ENCODE results near the gene PECR. TPM values are rescaled to one million over a fixed set of nuclear protein-coding genes. Genes with fewer than 3 reads are reported as not detected.
A peak's percentile ranks its signal among the peaks of the same experiment; 100 is the strongest.
"Not testable (repeated sequence)": the region's sequence is repeated elsewhere in the genome, so short reads cannot be mapped to it uniquely, and the experiment has no call there.

The PECR gene
- total and polyA plus RNA-seq, 2 donors: 5.7 to 10.1 TPM

DNA sequence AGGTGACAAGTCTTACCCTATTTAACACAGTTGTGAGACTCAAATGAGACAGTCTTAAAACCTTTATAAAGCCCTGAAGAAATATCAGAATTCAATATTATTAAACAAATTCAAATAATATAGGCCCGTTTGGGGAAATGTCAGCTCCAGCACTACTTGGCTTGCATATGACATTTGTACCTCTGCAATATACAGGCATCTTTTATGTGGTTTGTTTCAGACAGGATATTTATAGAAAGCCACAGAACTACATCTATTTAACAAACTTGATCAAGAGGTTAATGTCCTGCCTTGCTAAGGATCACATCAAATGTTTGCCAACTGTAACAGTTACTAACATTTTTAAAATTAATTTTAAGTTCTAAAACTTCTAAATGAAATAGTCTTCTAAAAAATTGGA lies 65.0 kb downstream of the PECR start:
- 3% methylated on average over 1 of the region's 1 CpG for WGBS
- Histone ChIP-seq H3K4me1 (ENCODE audit: control insufficient read depth in 2 of 2, insufficient read depth in 2 of 2, low read length in 2 of 2) (peaks cover 31 to 36% of the 10 kb centered on the region in 2 donors), H3K27me3 (ENCODE audit: control insufficient read depth in 2 of 2, insufficient read depth in 1 of 2, low read length in 1 of 2) (no peaks in the 10 kb centered on the region), H3K4me3 (ENCODE audit: low read length in 2 of 2) (peak overlapping the region in 1 of 2 donors; percentile 19), H3K36me3 (ENCODE audit: control insufficient read depth in 2 of 2, insufficient read depth in 2 of 2, low read length in 1 of 2) (no peaks in the 10 kb centered on the region), H3K27ac (ENCODE audit: low read depth in 1 of 2, low read length in 1 of 2) (peak overlapping the region in 1 of 2 donors; percentile 97), H3K9me3 (ENCODE audit: control insufficient read depth in 2 of 2, insufficient read depth in 1 of 2, low read length in 1 of 2) (no peaks in the 10 kb centered on the region)
- DNase-seq (ENCODE audit: low read depth in 6 of 9, low spot score in 9 of 9): peak in 2 of 9 donors; percentile 32 to 71

DNA sequence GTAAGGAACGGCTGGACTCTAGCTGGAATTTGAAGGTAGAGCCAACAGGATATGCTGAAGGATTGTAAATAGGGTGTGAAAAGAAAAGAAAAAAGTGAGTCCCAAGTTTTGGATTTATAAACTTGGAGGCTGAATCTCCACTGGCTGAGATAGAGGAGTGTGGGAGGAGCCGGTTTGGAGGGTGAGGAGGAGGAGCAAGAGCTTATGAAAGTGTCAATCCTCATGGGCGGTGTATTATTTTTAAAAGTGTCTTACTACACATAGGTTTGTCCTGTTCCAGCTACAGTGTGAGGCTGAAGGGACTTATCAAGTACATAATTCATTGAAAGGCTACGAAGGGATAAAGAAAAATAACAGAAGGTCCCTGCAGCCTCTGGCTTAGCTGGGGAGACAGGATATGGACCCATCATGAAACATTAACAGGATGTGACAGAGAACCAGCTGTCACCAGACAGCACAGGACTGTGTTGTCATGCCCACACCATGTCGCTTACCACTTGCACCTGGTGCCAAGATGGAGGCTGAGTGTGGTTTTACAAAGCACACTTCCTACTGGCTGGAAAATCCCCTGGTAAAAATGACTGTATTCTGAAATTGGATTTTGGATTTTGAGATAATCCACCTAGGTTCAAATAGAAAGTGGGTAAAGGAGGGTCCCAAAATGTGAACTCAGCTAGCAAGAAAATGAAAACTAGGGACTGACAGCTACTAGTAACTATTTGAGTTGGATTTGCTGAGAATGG lies 65.7 kb downstream of the PECR start:
- DNase-seq (ENCODE audit: low read depth in 6 of 9, low spot score in 9 of 9): peak; percentile 59 to 92 (median 73)
- Histone ChIP-seq H3K27me3 (ENCODE audit: control insufficient read depth in 2 of 2, insufficient read depth in 1 of 2, low read length in 1 of 2) (no peaks in the 10 kb centered on the region), H3K4me3 (ENCODE audit: low read length in 2 of 2) (peak overlapping the region in 1 of 2 donors; percentile 19), H3K9me3 (ENCODE audit: control insufficient read depth in 2 of 2, insufficient read depth in 1 of 2, low read length in 1 of 2) (no peaks in the 10 kb centered on the region), H3K36me3 (ENCODE audit: control insufficient read depth in 2 of 2, insufficient read depth in 2 of 2, low read length in 1 of 2) (no peaks in the 10 kb centered on the region), H3K4me1 (ENCODE audit: control insufficient read depth in 2 of 2, insufficient read depth in 2 of 2, low read length in 2 of 2) (peaks cover 31 to 36% of the 10 kb centered on the region in 2 donors), H3K27ac (ENCODE audit: low read depth in 1 of 2, low read length in 1 of 2) (peak overlapping the region; percentile 87 to 97)
- 29% methylated on average over 5 of the region's 5 CpGs for WGBS

DNA sequence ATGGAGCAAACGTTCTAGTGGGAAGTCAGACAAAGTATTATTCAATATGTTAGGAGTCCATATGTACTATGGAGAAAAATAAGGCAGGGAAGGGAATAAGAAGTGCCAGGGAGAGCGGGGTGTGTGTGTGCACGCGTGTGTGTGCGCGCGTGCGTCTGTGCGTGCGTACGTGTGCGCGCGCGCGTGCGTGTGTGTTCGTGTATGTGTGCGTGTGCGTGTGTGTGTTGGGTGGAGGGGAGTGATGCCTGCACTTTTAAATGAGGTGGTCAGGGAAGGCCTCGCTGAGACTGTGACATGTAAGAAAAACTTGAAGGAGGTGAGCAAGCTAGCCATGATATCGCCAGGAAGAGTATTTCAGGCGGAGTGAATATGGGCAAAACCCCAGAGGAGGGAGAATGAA lies 66.6 kb downstream of the PECR start:
- no peaks in the 10 kb centered on the region for H3K36me3 ChIP-seq (ENCODE audit: control insufficient read depth in 2 of 2, insufficient read depth in 2 of 2, low read length in 1 of 2)
- 95% methylated on average over 23 of the region's 23 CpGs for WGBS
- no peak for DNase-seq (ENCODE audit: low read depth in 6 of 9, low spot score in 9 of 9)
- no peaks in the 10 kb centered on the region for H3K9me3 ChIP-seq (ENCODE audit: control insufficient read depth in 2 of 2, insufficient read depth in 1 of 2, low read length in 1 of 2)
- H3K27ac ChIP-seq (ENCODE audit: low read depth in 1 of 2, low read length in 1 of 2): peak overlapping the region in 1 of 2 donors; percentile 97
- peaks cover 31 to 36% of the 10 kb centered on the region in 2 donors for H3K4me1 ChIP-seq (ENCODE audit: control insufficient read depth in 2 of 2, insufficient read depth in 2 of 2, low read length in 2 of 2)
- H3K4me3 ChIP-seq (ENCODE audit: low read length in 2 of 2): no peak overlapping the region
- H3K27me3 ChIP-seq (ENCODE audit: control insufficient read depth in 2 of 2, insufficient read depth in 1 of 2, low read length in 1 of 2): no peaks in the 10 kb centered on the region

DNA sequence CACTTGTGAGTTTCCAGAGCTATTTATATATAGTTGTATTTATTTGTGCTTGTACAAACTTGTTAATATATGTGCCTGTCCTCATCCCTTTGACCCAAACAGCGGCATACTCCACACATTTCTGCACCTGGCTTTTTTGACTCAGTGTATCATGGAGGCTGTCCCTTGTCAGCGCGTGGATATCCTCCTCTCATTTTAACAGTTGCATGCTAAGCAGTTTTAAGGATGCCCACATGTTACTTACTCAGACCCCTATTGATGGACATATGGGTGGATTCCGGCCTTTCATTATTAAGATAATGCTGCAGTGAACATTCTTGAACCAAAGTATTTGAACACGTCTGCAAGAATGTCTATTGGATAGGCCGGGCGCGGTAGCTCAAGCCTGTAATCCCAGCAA lies 67.6 kb downstream of the PECR start:
- Histone ChIP-seq H3K27ac (ENCODE audit: low read depth in 1 of 2, low read length in 1 of 2) (no peak overlapping the region), H3K4me1 (ENCODE audit: control insufficient read depth in 2 of 2, insufficient read depth in 2 of 2, low read length in 2 of 2) (peaks cover 35 to 42% of the 10 kb centered on the region in 2 donors), H3K9me3 (ENCODE audit: control insufficient read depth in 2 of 2, insufficient read depth in 1 of 2, low read length in 1 of 2) (no peaks in the 10 kb centered on the region), H3K36me3 (ENCODE audit: control insufficient read depth in 2 of 2, insufficient read depth in 2 of 2, low read length in 1 of 2) (no peaks in the 10 kb centered on the region), H3K4me3 (ENCODE audit: low read length in 2 of 2) (no peak overlapping the region), H3K27me3 (ENCODE audit: control insufficient read depth in 2 of 2, insufficient read depth in 1 of 2, low read length in 1 of 2) (no peaks in the 10 kb centered on the region)
- no peak for DNase-seq (ENCODE audit: low read depth in 6 of 9, low spot score in 9 of 9)
- WGBS: 96% methylated on average over 8 of the region's 8 CpGs

DNA sequence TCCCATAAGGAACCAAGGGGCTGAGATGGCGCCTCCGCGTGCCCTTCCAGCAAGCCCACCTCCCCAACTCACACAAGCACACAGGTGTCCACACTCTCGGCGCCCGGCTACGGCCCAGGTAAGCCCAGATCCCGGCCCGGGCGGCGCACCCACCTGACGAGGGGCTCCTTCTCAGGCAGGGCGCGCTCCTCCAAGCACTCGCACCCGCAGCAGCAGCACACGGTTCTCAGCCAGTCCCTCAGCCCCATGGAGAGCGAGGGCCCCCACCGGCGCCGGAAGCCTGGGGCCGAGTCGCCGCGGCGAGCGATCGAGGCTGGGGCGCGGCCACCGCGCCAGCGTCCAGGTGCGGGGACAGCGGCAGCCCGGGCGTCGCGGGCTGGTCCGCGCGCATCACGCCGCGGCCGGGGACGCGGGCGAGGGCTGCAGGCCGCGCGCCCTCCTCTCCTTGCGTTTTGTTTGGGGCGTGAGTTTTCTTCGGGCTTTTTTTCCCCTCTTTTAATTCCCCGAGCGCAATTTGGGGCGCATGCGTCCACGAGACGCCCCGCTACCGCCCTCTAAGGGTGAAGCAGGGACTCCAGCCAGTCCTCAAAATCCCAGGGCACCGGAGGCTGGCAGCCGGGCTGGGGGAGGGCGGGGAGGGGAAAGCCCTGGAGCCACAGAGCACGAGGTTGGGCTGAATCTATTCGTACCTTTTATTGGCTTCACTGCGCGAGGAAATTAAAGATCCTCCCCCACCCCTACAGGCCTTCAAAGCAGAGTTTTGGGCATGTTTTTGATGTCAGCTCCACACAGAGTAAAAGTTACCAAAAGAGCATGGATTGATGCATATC lies 68.3 kb downstream of the PECR start, which contains the start of gene MREG:
TSS of gene MREG (minus strand) at position 472 of the 830 bp plus-strand sequence. CDS start at position 248, 224 bp downstream.
- Histone ChIP-seq H3K27ac (ENCODE audit: low read depth in 1 of 2, low read length in 1 of 2) (peak within 1 kb of the TSS; percentile 67 to 85), H3K4me3 (ENCODE audit: low read length in 2 of 2) (peak within 1 kb of the TSS; percentile 72 to 79), H3K36me3 (ENCODE audit: control insufficient read depth in 2 of 2, insufficient read depth in 2 of 2, low read length in 1 of 2) (no peaks in the 10 kb centered on the region), H3K27me3 (ENCODE audit: control insufficient read depth in 2 of 2, insufficient read depth in 1 of 2, low read length in 1 of 2) (no peaks in the 10 kb centered on the region), H3K9me3 (ENCODE audit: control insufficient read depth in 2 of 2, insufficient read depth in 1 of 2, low read length in 1 of 2) (no peaks in the 10 kb centered on the region), H3K4me1 (ENCODE audit: control insufficient read depth in 2 of 2, insufficient read depth in 2 of 2, low read length in 2 of 2) (peaks cover 35 to 46% of the 10 kb centered on the region in 2 donors)
- under 1% methylated on average over 70 of the region's 70 CpGs for WGBS
- DNase-seq (ENCODE audit: low read depth in 6 of 9, low spot score in 9 of 9): peak in 8 of 9 donors; percentile 70 to 91 (median 76)

DNA sequence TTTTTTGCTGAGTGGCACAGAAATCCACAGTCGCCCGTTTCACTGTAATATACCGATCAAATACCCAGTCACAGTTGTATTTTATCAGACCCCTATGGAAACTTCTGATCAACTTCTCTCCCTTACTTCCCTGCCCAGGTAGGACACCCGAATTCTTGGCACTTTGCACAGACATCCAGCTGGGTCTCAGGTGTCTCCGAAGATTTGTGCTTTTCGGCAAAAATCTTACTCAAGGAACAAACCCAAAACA lies 68.9 kb downstream of the PECR start:
- H3K4me3 ChIP-seq (ENCODE audit: low read length in 2 of 2): peak overlapping the region; percentile 72 to 79
- no peaks in the 10 kb centered on the region for H3K36me3 ChIP-seq (ENCODE audit: control insufficient read depth in 2 of 2, insufficient read depth in 2 of 2, low read length in 1 of 2)
- no peaks in the 10 kb centered on the region for H3K27me3 ChIP-seq (ENCODE audit: control insufficient read depth in 2 of 2, insufficient read depth in 1 of 2, low read length in 1 of 2)
- H3K27ac ChIP-seq (ENCODE audit: low read depth in 1 of 2, low read length in 1 of 2): peak overlapping the region; percentile 67 to 85
- peaks cover 35 to 46% of the 10 kb centered on the region in 2 donors for H3K4me1 ChIP-seq (ENCODE audit: control insufficient read depth in 2 of 2, insufficient read depth in 2 of 2, low read length in 2 of 2)
- no peak for DNase-seq (ENCODE audit: low read depth in 6 of 9, low spot score in 9 of 9)
- 2% methylated on average over 6 of the region's 6 CpGs for WGBS
- no peaks in the 10 kb centered on the region for H3K9me3 ChIP-seq (ENCODE audit: control insufficient read depth in 2 of 2, insufficient read depth in 1 of 2, low read length in 1 of 2)

DNA sequence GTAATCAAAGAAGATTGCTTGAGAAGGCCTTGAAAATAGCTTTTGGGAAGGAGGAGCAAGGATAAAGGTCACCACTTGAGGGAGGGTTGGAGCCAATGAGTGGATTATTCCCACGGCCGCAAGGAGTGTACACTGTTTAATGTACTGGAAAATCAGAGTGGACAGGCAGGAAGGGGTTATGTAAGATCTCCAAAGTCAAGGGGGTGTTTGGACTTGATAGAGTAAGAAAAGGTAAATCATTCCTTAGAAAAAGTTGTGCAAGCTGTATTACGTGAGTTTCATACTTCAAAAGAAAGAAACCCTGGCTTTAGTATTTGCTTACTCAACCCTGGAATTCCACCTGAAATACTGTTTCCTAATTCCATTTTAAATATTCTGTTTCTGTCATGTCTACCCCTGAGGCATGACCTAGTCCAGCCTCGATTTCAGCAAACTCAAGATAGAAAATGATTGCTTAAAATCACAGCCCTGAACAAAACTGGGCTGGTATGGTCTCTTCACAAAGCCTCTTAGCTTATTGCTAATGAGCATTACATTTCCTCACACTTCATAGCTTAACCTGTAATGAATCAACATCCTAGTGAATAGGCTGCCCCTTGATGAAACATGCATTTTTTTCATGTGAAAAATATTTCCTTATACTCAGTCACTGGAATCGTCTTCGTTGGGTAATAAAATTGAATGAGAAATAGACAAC lies 69.3 kb downstream of the PECR start:
- H3K4me1 ChIP-seq (ENCODE audit: control insufficient read depth in 2 of 2, insufficient read depth in 2 of 2, low read length in 2 of 2): peaks cover 33 to 41% of the 10 kb centered on the region in 2 donors
- H3K27ac ChIP-seq (ENCODE audit: low read depth in 1 of 2, low read length in 1 of 2): peak overlapping the region in 1 of 2 donors; percentile 34
- DNase-seq (ENCODE audit: low read depth in 6 of 9, low spot score in 9 of 9): no peak
- H3K4me3 ChIP-seq (ENCODE audit: low read length in 2 of 2): peak overlapping the region; percentile 72 to 79
- no peaks in the 10 kb centered on the region for H3K9me3 ChIP-seq (ENCODE audit: control insufficient read depth in 2 of 2, insufficient read depth in 1 of 2, low read length in 1 of 2)
- no peaks in the 10 kb centered on the region for H3K36me3 ChIP-seq (ENCODE audit: control insufficient read depth in 2 of 2, insufficient read depth in 2 of 2, low read length in 1 of 2)
- WGBS: 49% methylated on average over 6 of the region's 6 CpGs
- no peaks in the 10 kb centered on the region for H3K27me3 ChIP-seq (ENCODE audit: control insufficient read depth in 2 of 2, insufficient read depth in 1 of 2, low read length in 1 of 2)

DNA sequence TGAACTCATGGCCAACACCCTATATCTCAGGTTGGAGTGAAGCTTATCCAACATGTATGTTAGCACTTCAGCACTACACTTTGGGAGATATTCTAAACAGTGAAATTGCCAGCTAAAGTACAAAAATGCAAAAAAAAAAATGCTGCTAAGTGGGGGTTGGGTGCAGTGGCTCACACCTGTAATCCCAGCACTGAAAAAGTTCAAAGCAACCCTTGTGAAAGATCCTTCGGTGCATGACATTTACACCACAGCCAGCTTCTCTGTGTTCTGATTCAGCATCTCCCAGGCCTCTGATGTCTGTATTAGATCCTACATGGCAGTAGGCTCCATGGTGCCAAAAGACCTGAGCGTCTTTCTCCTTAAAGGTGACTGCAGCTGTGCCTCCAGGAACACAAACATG lies 72.4 kb downstream of the PECR start:
- DNase-seq (ENCODE audit: low read depth in 6 of 9, low spot score in 9 of 9): peak in 3 of 9 donors; percentile 54 to 82 (median 57)
- H3K4me1 ChIP-seq (ENCODE audit: control insufficient read depth in 2 of 2, insufficient read depth in 2 of 2, low read length in 2 of 2): peaks cover 30 to 40% of the 10 kb centered on the region in 2 donors
- H3K4me3 ChIP-seq (ENCODE audit: low read length in 2 of 2); H3K27me3 ChIP-seq (ENCODE audit: control insufficient read depth in 2 of 2, insufficient read depth in 1 of 2, low read length in 1 of 2); H3K9me3 ChIP-seq (ENCODE audit: control insufficient read depth in 2 of 2, insufficient read depth in 1 of 2, low read length in 1 of 2); H3K36me3 ChIP-seq (ENCODE audit: control insufficient read depth in 2 of 2, insufficient read depth in 2 of 2, low read length in 1 of 2): not testable (repeated sequence)
- H3K27ac ChIP-seq (ENCODE audit: low read depth in 1 of 2, low read length in 1 of 2): peak overlapping the region in 1 of 2 donors; percentile 28
- WGBS: 24% methylated on average over 2 of the region's 2 CpGs
